Gastrocnemius medialis (tissue), 4 donors: Measurements from ENCODE around the gene PRRX1. TPM values are rescaled to one million over a fixed set of nuclear protein-coding genes. Genes with fewer than 3 reads are reported as not detected.

ENCODE experiments used
- ATAC-seq, 2 donors: fragments of 150-250 bp; one replicate each; pipeline ENCODE4 v1.9.1; 2016
- DNase-seq, 2 donors: peaks; one replicate each; pipeline ENCODE4 v3.0.0-alpha.2; 2019
- H3K27ac ChIP-seq, 4 donors: fragments of 200-600 bp; sonication (generic); 1 replicate in 1 of 4; 2 replicates in 3 of 4; pipeline ENCODE4 v1.5.1; 2016 to 2018; ENCODE audit warnings: mild to moderate bottlenecking in 2 of 4, moderate library complexity in 1 of 4
- H3K27me3 ChIP-seq, 3 donors: fragments of 200-600 bp; sonication (generic) in 2 of 3; 1 replicate in 1 of 3; 2 replicates in 2 of 3; pipeline versions ENCODE4 v1.5.1 to v1.6.0; 2016 to 2019; ENCODE audit warnings: mild to moderate bottlenecking in 1 of 3, moderate library complexity in 1 of 3
- H3K36me3 ChIP-seq, 2 donors: fragments of 200-600 bp; sonication (generic) in 1 of 2; one replicate each; pipeline ENCODE4 v1.5.1; 2017 to 2018
- H3K4me1 ChIP-seq, 2 donors: fragments of 200-600 bp; sonication (generic) in 1 of 2; one replicate each; pipeline ENCODE4 v1.5.1; 2016 to 2017; ENCODE audit warnings: mild to moderate bottlenecking in 2 of 2
- H3K4me3 ChIP-seq, 4 donors: fragments of 200-600 bp; sonication (generic) in 3 of 4; 1 replicate in 1 of 4; 2 replicates in 3 of 4; pipeline ENCODE4 v1.5.1; 2016 to 2019; ENCODE audit warnings: mild to moderate bottlenecking in 2 of 4
- H3K9me3 ChIP-seq, 3 donors: fragments of 200-600 bp; sonication (generic) in 2 of 3; 1 replicate in 1 of 3; 2 replicates in 2 of 3; pipeline ENCODE4 v1.5.1; 2016 to 2019
- POLR2A ChIP-seq, 2 donors: fragments of 450-650 bp; IDR thresholded peaks; one replicate each; pipeline ENCODE4 v1.6.1; 2017; ENCODE audit warnings: antibody characterized with exemption in 2 of 2, mild to moderate bottlenecking in 2 of 2, moderate library complexity in 2 of 2
- in situ Hi-C, 4 donors: fragments of 200-750 bp; cut with MboI; loops; one replicate each; pipeline versions ENCODE4 v1.15.0 to v1.8.0; 2017; ENCODE audit warnings: low sequenced_read_pairs in 4 of 4
- intact Hi-C: fragments of 100-400 bp; cut with DNase I; formaldehyde crosslinking; loops from one replicate; pipeline ENCODE4 v1.15.1; 2023; ENCODE audit warnings: low total_unique reads
- total RNA-seq, 4 donors: library from RNA; depleted of rRNA; stranded (reverse); fragments of >200 nt; gene quantifications; one replicate each; pipeline versions ENCODE4 v1.1.0 to v1.2.3, GENCODE V29; 2016
- TF ChIP-seq, protein P1 (sequence below), 5 experiments: fragments of 450-650 bp in 3 of 5; fragments of 200-600 bp in 2 of 5; sonication (generic) in 2 of 5; IDR thresholded peaks in 4 of 5; conservative IDR thresholded peaks in 1 of 5; 1 replicate in 4 of 5; 2 replicates in 1 of 5; pipeline ENCODE4 v1.5.1; 2016 to 2019; ENCODE audit warnings: antibody characterized with exemption in 5 of 5, mild to moderate bottlenecking in 3 of 5, moderate library complexity in 3 of 5

Gene PRRX1
- total RNA-seq, 4 donors from 2014 or later: 35.3 to 120 (median 64.3) TPM

DNA sequence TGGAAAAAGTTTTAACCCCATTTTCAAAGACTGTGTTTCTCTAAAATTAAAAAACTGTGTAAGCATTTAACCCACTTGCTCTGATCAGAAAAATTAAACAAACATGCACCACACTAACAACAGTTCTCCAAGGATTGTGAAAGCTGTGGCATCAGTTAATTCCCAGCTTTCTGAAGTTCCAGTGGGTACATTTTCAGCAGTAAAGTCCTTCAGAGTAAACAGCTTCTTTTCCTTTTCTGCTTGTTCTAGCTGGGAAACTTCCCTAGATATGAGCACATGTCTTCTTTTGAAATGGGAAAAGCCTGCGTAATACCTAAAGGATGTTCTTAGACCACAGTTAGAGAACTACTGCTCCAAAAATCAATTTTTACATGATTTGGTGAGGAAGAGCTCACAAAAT lies 11.1 kb downstream of the PRRX1 start:
- ATAC-seq: no peak
- no peak for TF ChIP-seq POLR2A (IDR thresholded peaks at IDR 0.05)
- TF ChIP-seq, protein P1, sequence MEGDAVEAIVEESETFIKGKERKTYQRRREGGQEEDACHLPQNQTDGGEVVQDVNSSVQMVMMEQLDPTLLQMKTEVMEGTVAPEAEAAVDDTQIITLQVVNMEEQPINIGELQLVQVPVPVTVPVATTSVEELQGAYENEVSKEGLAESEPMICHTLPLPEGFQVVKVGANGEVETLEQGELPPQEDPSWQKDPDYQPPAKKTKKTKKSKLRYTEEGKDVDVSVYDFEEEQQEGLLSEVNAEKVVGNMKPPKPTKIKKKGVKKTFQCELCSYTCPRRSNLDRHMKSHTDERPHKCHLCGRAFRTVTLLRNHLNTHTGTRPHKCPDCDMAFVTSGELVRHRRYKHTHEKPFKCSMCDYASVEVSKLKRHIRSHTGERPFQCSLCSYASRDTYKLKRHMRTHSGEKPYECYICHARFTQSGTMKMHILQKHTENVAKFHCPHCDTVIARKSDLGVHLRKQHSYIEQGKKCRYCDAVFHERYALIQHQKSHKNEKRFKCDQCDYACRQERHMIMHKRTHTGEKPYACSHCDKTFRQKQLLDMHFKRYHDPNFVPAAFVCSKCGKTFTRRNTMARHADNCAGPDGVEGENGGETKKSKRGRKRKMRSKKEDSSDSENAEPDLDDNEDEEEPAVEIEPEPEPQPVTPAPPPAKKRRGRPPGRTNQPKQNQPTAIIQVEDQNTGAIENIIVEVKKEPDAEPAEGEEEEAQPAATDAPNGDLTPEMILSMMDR (IDR thresholded peaks at IDR 0.05 in 4 of 5, conservative IDR thresholded peaks at IDR 0.05 in 1 of 5): no peak
- peaks cover 68 to 82% of the 10 kb centered on the region in 2 donors for H3K4me1 ChIP-seq
- no peak overlapping the region for H3K4me3 ChIP-seq
- in situ Hi-C loops (loop anchor here in 2 of 4 donors (25.0 kb wide), 3 partner anchors 87 to 738 kb away; no protein-coding TSS in a partner anchor), intact Hi-C loops (loop anchor here (1.0 to 2.0 kb wide), 2 partner anchors 20 to 93 kb away; no protein-coding TSS in a partner anchor)
- DNase-seq: no peak
- H3K9me3 ChIP-seq: no peaks in the 10 kb centered on the region
- H3K27ac ChIP-seq: peak overlapping the region; percentile 90 to 100 (median 96)
- no peaks in the 10 kb centered on the region for H3K27me3 ChIP-seq
- no peaks in the 10 kb centered on the region for H3K36me3 ChIP-seq

DNA sequence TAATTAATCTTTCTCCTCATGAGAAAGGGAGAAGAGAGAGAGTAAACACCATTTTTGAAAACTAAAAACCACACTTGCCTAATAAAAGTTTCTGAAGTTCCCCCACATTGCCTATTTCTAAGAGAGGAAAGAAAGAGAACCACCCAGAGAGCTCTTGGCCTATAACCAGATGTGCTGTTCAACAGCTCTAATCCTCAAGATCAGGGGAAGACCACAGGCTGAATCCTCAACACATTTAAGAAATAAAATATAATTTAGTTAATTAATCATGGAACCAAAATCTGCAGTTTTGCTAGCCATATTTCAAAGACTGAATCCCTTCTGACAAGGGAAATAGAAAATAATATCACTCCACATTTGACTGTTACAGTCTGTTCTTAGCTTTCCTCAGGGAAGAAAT lies 11.9 kb downstream of the PRRX1 start:
- ATAC-seq: no peak
- Histone ChIP-seq H3K27me3 (no peaks in the 10 kb centered on the region), H3K4me1 (peaks cover 65 to 84% of the 10 kb centered on the region in 2 donors), H3K36me3 (no peaks in the 10 kb centered on the region), H3K4me3 (peak overlapping the region in 1 of 4 donors; percentile 7), H3K9me3 (no peaks in the 10 kb centered on the region), H3K27ac (peak overlapping the region; percentile 90 to 100 (median 96))
- DNase-seq: no peak
- intact Hi-C loops: loop anchor here (1.0 to 2.0 kb wide), 2 partner anchors 21 to 92 kb away; no protein-coding TSS in a partner anchor
- TF ChIP-seq, protein P1 (IDR thresholded peaks at IDR 0.05 in 4 of 5, conservative IDR thresholded peaks at IDR 0.05 in 1 of 5): no peak
- TF ChIP-seq POLR2A (IDR thresholded peaks at IDR 0.05): no peak
- in situ Hi-C loops: no loop called here

DNA sequence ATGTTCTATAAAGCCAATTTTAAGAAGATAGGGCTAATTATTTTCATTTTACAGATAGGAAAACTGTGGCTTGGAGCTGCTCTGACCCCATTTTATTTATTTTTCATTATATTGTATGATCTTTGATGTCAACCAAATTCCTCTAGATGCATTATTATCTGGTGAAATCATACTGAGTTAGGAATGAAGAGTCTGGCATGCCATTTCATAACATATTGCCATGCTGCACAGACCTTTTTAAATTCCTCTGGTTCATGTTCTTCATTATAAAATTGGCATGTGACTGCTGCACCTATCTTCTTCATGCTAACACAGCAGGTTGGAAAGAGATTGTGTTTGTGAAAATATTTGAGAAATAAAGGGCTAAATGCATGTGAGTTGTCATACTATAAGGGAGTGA lies 12.7 kb downstream of the PRRX1 start:
- intact Hi-C loops (no loop called here), in situ Hi-C loops (no loop called here)
- no peak for DNase-seq
- Histone ChIP-seq H3K27me3 (no peaks in the 10 kb centered on the region), H3K4me1 (peaks cover 71 to 90% of the 10 kb centered on the region in 2 donors), H3K36me3 (no peaks in the 10 kb centered on the region), H3K9me3 (no peaks in the 10 kb centered on the region), H3K4me3 (no peak overlapping the region), H3K27ac (peak overlapping the region; percentile 90 to 100 (median 96))
- ATAC-seq: no peak
- TF ChIP-seq, protein P1 (IDR thresholded peaks at IDR 0.05 in 4 of 5, conservative IDR thresholded peaks at IDR 0.05 in 1 of 5): no peak
- TF ChIP-seq POLR2A (IDR thresholded peaks at IDR 0.05): no peak

DNA sequence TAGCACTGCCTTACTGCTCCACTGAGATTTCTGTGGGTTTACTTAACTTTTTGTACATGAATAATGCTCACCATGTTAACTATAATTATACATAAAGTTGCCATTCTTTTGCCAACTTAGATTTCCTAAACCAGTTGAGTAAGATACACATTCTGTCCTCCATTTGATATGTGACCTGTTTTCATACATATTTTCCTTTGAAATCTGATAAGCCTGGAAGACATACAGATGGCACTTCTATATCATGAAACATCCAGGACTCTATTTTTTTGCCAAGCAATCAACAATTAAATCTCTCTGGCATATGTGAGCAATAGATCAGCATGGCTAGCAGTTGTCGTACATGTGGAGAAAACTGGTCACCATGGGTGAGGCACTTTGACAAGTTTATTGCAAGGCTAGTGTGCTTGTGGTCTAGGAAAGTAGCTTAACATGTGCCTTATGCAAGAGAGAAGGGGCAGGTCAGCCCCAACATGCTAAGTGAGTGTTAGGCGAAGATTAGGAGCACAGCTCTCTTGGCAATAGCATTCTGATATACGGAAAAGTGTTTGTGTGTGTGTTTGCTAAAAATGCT lies 14.2 kb downstream of the PRRX1 start:
- Histone ChIP-seq H3K27ac (peak overlapping the region; percentile 90 to 100 (median 96)), H3K4me3 (peak overlapping the region in 2 of 4 donors; percentile 4 to 11), H3K4me1 (peaks cover 67 to 86% of the 10 kb centered on the region in 2 donors), H3K36me3 (no peaks in the 10 kb centered on the region), H3K27me3 (no peaks in the 10 kb centered on the region), H3K9me3 (no peaks in the 10 kb centered on the region)
- in situ Hi-C loops: no loop called here
- intact Hi-C loops: loop anchor here (1.0 kb wide), 1 partner anchor 10 kb away; no protein-coding TSS in a partner anchor
- TF ChIP-seq, protein P1 (IDR thresholded peaks at IDR 0.05 in 4 of 5, conservative IDR thresholded peaks at IDR 0.05 in 1 of 5): no peak
- no peak for TF ChIP-seq POLR2A (IDR thresholded peaks at IDR 0.05)
- DNase-seq (peak in 1 of 2 donors; percentile 21), ATAC-seq (peak; percentile 61 to 66)
